ENCODE measurements around the gene LRP8.

DNA sequence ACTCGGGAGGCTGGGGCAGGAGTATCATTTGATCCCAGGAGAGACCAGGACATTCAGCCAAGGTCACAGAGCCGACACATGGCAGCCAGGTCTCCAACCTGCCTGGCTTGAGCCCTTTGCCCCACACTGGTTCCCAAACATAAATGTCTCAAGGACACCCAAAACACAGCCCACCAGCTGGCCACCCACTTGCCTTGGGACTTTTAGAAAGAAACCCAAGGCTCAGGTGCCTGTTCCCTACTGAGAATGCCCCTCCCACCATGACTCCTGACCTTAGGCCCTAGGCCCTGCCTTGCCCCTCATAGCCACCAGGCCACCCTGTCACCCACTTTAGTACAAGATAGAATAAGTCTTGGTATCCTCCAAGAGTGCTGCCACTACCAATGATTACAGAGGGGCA is 41.9 kb upstream of the LRP8 start:
- TF ChIP-seq RCOR1 (IDR thresholded peaks at IDR 0.05; ENCODE audit: low read length) (no peak), CTCF (IDR thresholded peaks at IDR 0.05) (no peak)

Data from SK-N-SH (cell line).